Stimulated activated CD4-positive, alpha-beta T cell treated with anti-CD3 and anti-CD28 coated beads, Interleukin-12 subunit alpha, Interleukin-12 subunit beta, amount 100 ng/mL, for 48 hours (primary cell): Measurements from ENCODE around the gene ZFYVE28.
"Not testable (repeated sequence)": the region's sequence is repeated elsewhere in the genome, so short reads cannot be mapped to it uniquely, and the experiment has no call there.

Experiments
- DNase-seq, 3 donors: peaks; one replicate each; pipeline ENCODE4 v3.0.0-alpha.2; 2020; ENCODE audit warnings: low read depth in 2 of 3, low spot score in 1 of 3

Gene ZFYVE28

DNA sequence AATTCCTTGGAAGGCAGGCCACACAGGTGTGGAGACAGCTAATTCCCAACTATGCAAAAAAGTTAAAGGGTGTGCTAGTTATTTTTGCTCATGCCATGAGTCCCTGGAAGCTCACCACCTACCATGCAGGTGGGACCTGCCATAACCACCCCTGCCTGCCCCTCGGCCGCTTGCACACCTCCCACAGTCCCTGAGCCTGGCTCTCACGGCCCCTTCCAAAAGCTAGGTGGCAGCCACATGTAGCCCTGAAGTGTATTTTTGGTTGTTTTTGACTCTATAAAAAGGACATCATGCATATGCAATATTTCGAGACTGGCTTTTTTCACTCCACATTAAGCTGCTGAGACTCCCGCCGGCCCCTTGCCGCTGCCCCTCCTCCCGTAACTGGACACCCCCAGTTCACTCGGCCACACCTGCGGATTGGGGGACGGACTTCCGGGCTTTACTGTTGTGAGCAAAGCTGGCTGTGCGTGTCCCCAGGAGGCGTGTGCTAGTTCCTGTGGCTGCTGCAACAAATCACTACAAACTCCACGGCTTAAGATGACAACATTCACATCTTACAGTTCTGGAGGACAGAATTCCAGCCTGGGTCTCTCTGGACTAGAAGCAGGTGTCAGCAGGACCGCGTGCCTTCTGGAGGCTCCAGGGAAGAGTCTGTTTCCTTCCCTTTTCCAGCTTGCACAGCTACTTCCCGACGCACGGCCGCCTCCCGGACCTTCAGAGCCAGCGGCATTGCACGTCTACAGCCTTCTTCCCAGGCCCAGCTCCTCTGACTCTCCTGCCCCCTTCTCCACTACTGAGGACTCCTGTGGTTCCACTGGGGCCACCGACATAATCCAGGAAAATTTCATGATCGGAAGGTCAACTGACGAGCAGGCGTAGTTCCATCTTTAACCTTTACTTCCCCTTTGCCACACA lies 24.8 kb downstream of the ZFYVE28 start:
- no peak for DNase-seq

DNA sequence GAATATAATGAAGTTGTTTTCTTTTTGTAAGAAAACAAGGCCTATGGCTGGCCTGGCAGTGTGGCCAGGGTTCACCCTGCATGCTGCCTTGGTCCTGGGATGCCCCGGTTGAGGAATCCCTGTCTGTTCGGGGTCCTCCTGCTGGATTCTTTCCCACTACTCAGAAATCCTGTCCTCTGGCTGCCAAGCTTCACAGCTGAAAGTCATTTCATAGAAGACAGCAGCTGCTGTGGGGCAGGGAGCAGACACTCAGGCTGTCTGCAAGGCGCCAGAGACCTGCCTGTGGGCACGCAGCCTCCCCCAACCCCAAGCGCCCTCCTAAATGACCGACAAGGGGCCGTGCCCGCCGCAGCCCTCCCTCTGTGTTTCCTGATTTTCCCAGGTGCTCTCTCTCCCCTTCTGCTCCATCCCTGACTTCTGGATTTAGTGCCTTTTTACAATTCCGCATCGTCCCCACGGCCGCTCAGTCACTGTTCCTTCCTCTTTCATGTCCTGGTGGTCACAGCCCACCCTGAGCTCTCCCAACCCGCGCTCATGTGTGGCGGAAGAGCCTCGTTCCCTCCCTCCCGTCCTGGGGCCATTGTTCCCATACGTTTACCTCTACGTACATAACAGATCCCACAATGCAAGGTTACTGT lies 27.5 kb downstream of the ZFYVE28 start:
- DNase-seq = no peak

DNA sequence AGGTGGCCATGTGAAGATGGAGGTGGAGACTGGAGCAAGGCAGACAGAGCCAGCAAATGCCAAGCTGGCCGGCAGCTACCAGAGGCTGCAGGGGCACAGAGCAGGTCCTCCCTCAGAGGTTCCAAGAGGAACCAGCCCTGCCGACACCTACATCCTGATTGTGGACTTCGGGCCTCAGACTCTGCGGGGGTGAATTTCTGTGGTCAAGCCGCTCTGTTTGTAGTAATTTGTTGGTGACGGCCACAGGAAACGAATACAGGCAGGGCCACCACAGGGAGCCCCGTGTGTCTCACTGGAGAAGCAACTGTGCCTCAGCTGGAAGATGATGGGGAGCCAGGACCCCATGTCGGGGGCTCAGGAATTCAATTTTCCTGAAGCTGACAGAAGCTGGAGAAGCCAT lies 28.3 kb downstream of the ZFYVE28 start:
- no peak for DNase-seq

DNA sequence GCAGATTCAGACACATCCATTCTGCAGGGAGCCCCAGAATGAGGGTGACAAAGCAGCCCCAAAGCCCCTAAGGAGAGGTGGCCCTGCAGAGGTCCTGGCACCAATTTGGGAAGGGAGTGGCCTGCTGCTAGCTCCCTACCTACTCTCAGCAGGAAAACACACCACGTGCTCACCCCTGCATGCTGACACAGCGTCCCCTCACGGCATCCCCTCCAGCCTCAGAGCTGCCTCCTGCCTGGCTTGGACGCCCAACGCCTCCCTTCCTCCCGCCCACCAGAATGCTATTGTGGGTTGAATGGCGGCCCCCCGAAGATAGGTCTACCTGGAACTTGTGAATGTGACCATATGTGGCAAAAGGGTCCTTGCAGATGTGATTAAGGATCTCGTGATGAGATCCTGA lies 28.8 kb downstream of the ZFYVE28 start:
- no peak for DNase-seq

DNA sequence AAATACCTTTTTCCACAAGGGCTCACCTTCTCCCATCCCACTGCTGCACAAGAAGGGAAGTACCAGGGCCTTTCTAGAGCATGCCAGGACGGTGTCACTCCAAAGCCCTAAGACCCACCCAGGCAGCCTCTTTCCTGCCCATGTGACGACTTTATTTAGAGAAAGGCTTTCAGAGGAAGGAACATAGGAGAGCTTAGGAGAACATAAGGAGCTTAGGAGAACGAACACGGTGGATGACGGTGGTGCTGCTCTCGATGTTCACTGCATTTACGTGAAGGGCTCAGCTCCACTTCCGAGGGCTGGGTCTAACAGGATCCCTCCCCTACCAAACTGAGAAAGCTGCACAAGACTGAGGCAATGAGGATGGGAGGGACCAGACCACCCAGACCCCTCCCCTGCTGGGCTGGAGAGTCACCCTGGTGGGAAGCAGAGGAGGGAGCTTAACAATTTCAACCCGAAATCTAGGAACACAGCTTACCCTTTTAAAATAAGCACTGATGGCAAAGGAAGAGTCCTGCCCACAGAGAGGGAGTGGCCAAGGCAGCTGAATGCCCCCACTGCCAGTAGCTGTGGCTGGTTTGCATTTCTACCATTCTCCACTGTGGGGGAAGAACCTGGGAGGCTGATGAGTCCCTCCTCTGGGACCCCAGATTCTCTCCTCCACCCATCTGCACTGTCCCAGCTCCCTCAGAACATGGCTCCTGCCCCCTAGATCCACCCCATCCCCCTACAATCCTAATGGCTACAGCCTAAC lies 29.8 kb downstream of the ZFYVE28 start:
- no peak for DNase-seq

DNA sequence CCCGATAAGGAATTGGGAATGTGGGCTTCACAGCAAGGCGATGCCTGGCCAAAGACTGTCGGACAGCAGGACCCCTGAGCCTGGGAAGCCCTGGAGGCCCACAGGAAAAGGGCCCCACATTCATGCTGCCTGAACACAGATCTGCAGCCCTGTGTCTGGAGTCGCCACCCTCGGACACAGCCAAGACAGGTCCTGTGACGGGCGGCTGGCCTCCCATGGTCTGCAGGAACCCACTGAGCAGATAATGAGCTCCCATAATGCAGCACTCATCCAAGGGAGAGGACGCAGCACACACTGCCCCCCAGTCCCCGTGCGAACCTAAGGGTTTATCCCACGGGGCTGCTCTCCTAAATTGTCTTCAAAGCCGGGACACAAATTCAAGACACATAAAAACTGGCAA lies 30.6 kb downstream of the ZFYVE28 start:
- no peak for DNase-seq

DNA sequence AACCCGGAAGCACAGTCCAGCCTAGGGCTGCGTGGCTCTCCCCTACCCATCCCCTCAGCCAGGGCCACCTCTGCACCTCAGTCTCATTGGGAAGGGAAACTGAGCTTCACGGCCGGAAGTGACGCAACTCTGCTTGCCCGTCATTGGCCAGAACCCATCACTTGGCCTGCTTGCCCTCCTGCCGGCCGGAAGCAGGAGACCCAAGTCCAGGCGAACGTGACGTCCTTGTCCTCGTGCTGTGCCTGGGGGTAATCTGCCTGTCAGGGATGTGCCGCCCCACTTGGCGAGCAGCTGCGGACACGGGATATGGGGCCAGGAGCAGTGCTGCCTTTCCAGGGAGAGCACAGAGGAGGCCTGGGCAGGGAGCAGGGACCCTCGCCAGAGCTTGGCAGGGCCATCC lies 31.2 kb downstream of the ZFYVE28 start:
- DNase-seq = no peak

DNA sequence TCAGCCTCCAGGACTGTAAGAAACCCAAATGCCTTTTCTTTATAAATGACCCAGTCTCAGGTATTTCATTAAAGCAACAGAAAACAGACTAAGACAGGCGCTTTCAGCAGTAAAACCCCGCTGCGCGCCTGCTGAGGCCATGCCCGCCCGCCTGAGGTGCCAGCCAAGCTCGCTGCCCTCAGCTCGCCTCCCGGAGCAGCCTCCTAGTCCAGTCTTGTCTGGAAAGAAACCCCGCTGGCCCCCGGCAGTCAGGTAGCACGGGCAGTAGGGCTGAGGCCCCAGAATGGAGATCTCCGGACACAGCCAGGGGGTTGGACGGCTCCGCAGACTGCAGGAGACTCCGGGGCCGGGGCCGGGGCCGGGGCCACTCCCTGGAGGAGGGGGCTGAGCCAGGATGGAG lies 31.7 kb downstream of the ZFYVE28 start:
- no peak for DNase-seq

DNA sequence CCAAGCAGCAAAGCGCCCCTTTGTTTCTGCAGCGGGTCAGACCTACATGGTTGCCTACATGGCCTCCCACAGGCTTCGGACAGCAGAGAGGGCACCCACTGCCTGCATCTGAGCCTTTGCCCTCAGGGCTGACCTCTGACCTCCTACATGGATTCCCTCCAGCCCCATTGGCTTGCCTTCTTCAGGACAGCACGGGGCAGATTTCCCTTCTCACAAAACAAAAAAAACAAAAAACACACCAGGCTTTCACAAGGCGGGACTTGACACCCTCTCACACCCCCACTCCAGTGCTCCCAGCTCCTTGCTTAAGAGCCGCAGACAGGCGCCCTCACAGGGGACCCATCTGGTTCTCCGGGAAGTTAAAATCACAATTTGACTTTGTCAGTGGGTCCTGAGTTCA lies 32.9 kb downstream of the ZFYVE28 start:
- no peak for DNase-seq

DNA sequence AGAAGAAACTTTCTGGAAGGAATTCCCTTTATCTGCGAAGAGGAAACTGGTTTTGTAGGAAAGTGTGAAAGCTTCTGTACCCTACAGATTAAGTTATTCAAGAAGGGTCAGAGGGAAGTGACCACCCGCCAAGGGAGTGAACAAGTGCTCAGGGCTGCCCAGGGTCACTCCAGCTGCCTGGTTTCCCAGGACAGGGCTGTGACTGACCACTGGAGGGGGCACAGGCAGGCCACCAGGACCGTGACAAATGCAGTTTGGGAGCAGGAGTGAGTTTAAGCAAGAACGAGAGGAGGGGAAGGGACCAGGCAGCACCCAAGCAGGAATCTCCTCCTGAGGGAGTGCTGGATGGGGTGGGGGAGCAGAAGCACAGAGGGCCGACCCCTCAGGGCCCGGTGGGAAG lies 34.2 kb downstream of the ZFYVE28 start:
- DNase-seq = no peak

DNA sequence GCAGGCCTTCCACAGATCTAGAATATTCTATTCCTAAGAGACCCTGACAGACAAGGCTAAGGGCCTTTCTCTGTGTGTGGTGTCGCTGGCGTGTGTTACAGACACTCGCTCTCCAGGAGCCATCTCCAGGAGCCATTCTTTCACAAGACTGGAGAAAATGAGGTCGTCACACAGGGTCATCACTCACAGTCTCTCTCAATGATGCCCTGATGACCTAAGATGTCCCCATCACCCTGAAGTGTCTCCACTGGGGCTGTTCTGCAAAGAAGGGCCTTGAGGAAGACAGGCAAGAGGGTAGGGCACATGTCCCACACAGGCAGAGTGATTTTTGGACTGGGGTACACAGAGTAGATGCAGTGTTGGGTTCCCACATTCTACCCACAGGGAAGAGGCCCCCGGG lies 34.7 kb downstream of the ZFYVE28 start:
- DNase-seq = no peak

DNA sequence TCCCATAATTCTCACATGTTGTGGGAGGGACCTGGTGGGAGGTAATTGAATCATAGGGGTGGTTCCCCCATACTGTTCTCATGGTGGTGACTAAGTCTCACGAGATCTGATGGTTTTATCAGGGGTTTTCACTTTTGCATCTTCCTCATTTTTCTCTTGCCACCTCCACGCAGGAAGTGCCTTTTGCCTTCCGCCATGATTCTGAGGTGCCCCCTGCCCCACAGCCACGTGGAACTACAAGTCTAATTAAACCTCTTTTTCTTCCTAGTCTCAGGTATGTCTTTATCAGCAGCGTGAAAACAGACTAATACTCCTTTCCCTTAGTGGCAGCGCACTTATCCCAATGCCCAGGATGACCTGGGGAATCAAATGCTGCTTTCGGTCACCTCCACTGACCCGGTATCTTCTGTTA lies 35.2 kb downstream of the ZFYVE28 start:
- not testable (repeated sequence) for DNase-seq

DNA sequence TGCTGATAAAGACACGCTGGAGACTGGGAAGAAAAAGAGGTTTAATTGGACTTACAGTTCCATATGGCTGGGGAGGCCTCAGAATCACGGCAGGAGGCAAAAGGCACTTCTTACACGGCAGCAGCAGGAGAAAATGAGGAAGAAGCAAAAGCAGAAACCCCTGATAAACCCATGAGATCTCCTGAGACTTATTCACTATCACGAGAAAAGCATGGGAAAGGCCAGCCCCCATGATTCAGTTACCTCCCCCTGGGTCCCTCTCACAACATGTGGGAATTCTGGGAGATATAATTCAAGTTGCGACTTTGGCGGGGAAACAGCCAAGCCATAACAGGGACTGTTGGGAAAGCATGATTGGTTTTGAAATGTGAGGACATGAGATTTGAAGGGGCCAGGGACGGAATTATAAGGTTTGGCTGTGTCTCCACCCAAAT lies 35.7 kb downstream of the ZFYVE28 start:
- not testable (repeated sequence) for DNase-seq

DNA sequence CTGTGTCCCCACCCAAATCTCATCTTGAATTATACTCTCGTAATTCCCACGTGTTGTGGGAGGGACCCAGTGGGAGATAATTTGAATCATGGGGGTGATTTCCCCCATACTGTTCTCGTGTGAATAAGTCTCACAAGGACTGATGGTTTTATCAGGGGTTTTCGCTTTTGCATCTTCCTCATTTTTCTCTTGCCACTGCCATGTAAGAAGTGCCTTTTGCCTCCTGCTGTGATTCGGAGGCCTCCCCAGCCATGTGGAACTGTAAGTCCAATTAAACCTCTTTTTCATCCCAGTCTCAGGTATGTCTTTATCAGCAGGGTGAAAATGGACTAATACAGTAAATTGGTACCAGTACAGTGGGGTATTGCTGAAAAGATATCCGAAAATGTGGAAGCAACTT lies 37.9 kb downstream of the ZFYVE28 start:
- DNase-seq = not testable (repeated sequence)

DNA sequence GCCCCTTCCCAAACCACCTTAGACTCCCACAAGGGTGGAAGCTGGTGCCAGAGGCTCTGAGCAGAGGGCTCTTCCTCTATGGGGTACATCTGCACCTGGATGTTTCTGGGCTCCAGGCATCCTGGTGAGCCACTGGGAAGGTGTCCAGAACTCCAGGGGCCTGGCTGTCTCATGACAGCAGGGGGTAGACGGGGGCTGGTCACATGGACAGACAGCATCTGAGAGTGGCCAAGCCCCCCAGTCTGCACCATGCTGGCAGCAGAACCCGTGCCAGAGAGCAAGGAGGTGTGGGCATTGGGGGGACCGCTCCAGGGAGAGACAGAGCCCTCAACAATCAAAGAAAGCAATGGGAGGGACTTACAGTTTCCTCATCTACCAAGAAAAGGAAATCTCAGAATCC lies 39.5 kb downstream of the ZFYVE28 start:
- DNase-seq = no peak

DNA sequence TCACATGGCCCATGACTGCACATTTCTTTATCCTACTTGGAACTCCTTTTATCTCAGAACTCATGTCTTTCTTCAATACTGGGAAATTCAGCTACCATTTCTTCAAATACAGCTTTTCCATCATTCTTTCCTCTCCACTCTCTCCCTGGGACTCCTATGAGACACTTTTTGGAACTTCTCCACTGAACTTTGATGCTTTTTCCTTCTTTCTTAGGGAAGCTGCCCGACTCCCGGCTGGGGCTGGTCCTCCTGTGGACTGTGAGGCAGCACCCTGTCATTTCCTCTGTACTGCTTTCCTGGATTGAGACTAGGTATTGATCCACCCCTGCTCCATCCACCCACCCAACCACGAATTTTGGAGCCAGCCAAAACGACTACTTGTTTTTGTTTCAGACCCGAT lies 40.0 kb downstream of the ZFYVE28 start:
- DNase-seq = no peak

DNA sequence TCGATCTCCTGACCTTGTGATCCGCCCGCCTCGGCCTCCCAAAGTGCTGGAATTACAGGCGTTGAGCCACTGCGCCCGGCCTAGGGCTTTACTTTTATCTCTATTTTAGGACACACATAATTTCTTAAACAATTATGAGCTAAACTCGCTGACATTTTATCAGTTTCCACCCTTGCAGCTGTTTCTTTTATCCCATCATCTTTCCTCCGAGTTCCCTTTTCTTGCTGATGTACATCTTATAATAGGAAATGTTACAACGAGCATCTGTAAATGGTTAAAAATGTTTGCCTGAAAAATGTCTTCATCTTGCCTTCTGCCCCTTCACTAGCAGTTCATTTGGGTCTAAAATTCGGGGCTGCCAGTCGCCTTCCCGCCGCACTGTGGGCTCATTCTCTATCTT lies 41.2 kb downstream of the ZFYVE28 start:
- DNase-seq = no peak

DNA sequence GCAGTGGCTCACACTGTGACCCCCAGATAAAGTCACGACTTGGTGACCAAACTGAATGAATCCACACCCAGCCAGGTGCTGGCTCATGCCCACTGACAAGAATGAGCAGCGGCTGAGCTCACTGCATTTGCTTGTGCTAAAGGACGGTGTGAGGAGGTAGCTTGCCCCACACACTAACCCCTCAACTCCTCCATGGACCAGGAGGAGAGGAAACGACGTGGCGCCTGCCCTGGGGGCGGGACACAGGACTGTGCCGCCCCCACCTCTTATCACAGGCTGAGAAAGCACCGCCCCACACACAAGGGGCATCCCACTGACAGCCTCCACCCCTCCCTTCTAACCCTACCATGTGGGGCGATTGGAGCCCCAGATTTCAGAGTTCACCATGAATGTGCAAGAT lies 43.0 kb downstream of the ZFYVE28 start:
- no peak for DNase-seq

DNA sequence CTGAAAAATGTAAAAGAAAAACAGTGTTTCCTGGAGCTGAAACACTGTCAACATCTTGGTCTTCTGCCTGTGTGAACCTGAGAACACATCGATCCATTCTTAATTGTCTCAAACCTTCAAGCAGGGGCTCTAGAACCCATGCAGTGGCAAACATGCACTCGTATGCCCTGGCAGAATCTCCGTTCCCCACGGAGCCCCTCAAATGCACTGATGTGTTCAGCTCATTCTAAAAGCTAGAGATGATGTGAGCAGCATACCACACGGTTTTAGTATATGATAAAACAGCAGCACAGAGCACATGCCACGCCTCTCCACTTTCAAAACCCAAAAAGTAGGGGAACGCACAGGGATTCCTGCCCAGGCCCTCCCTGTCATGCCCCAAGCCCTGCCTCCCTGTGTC lies 44.9 kb downstream of the ZFYVE28 start:
- no peak for DNase-seq

DNA sequence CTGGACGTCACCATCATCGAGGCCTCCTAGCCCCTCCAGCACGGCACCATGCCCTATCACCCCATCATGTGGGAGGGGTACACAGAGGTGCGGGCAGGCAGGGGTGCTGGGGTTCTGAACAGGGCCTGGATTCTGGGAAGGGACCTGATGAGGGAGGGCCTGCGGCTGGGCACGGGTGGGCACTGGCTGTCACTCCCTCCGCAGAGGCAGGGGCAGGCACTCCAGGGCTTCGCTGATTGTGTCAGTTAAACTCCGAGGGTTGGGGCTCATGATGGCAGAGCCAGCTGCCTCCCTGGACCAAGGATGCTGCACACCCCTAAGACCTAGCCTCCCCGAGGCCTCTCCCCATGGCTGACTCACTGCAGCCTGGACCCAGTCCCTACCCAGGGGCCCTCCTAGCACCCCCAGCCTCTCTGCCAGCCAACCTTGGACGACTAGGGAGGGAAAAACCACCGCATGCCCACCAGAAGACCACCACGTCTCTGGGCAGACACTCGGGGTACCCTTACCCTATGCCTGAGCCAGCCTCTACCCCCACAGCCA lies 45.9 kb downstream of the ZFYVE28 start:
- no peak for DNase-seq

DNA sequence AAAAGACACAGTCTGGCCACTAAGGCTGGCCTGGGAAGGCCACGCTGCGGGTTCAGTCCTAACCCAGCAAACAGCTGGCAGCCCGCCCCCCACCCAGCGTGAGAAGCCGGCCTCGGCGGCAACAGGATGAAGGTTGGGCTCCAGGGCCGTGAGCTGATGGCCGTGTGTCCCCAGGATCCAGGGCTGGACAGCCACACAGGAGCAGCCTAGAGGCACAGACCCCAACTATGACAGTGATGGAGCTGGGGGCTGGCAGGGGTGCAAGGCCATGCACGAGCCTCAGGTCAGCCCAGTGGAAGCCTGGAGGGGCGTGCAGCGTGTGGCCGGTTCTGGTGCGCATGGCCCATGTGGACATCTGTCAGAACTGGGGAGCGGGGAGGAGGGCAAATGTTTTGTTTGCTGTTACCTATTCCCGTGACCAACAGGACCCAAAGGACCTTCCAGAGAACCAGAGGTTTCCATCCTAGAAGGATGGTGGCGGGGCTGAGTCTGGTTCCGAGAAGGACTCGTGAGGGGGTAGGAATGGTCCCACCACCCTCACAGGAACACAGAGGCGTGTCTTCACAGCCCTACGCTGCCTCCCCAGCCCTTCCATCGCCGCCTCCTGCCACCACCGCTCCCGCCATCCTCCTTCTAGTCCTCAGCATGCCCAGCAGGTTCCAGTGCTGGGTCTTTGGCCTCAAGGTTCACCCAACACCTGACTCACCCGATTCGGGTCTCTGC lies 46.5 kb downstream of the ZFYVE28 start:
- no peak for DNase-seq
